GM21360 (cell line): ENCODE results near the gene CD247.

Experiments used
- ATAC-seq: cut with Tn5 transposase; IDR thresholded peaks from one replicate; pipeline ENCODE4 v1.9.1; 2021; ENCODE audit warnings: mild to moderate bottlenecking, moderate library complexity; ENCODE audit not compliant: unreplicated experiment

CD247 gene

DNA sequence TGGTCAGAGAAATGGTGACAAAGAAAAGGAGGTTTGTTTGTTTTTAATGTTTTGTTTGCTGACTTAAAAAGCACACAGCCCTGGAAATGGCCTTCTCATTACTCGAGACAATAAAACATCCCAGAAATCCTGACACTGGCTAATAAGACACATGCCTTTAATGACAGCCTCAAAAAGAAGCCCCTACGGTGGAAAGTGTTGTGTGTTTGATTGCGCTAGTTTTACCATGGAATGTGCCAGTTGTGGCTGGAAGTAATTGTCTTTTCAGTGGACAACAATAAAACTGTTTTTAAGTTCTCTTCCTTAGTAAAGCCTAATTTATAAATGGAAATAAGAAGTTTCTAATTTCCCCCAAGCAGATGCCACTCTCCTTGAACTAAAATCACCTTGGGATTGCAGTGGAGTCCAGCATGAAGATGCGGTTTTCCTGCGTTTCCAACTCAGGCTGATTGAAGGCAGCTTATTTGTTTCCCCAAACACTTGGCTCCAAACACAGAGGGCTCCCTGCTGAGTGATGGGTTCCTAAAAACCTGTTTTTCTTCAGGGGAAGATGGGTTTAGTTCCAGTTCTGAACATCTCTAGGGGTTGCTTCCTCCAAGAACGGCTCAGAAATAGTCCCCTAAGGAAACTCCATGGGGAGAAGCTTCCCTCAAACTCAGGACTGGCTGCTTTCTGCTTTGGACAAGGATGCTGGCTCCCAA, 54.3 kb downstream of the CD247 start:
- ATAC-seq, result no peak

DNA sequence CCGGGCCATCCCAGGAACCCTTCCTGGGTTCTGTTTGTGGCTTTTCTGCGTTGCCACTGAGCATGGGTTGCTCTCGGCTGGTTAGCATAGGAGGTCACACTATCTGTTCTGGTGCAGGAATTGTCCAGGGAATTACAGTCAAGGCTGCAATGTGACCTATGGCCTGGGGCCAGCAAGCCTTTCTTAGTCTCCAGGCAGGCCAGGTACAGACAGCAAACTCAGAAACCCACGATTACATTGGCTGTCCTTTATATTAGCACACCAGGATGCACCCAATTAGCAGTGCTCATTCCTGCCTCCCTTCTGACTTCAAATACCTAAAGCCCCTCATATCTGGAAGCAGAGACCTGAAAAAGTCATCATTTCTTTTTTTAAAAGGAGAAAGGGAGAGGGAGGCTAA, 55.2 kb downstream of the CD247 start:
- ATAC-seq, result no peak

DNA sequence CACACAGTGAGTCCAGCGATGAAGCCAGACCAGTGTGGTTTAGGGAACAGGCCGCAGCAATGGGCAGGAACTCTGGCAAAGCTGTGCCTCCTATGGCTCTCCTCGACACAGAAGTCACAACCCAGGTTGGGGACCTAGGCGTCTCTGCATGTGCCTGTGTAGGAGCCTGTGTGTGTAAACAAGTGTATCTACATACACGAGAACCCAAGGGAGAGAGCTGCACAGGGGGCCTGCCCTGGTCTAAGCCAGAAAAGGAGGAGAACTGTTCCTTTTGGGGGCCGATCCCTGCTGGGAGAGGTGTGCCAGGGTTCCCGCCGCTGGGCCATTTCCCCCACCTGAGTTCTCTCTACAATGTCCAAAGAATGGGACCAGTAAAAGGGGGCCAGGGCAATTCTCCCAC, 56.0 kb downstream of the CD247 start:
- no peak for ATAC-seq

DNA sequence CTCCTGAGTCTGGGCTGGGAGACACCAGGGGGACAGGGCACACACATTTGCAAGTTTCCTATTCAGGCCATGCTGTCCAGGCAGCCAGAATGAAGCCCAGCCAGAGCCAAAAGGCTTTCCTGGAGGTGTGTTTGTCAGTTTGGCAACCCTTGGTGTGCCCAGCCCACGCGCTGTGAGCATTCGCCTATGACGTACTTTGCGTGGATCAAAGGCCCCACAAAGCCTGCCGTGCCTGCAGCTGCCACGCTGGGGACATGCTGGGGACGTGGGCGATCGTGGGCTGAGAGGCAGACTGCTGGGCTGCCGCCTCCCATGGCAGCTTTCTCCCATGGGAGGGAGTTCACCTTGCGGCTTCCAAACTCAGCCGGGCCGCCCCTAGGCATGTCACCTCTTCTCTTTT, 57.5 kb downstream of the CD247 start:
- ATAC-seq, result no peak

DNA sequence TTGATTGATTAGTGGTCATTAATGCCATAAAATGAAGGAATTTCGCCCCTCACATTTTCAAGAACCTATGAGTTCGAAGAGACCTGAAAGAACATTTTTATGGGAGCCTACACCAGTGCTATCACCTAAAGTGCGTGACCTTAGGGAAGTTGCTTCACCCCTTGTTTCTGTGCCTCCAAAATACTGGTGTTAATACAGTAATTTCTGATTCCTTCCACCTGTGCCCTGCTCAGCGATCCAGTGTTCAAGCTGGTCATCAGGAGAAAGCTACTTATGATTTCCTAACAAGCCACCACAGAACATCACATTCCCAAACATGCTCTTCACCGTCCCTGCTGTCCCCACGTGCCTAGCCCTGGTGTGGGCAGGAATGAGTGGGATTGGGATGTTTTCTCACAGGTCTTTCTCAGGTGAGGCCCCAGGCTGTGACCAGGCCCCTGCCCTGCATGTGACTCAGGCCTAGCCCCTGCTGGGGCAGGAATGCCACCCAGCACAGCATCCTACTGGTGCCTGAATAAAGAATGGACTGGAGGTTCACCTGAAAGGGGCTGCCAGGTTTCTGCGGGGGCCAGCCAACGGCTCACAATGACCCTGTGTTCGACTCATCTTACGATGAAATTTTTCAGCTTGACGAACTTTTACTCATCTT, 60.3 kb downstream of the CD247 start:
- no peak for ATAC-seq

DNA sequence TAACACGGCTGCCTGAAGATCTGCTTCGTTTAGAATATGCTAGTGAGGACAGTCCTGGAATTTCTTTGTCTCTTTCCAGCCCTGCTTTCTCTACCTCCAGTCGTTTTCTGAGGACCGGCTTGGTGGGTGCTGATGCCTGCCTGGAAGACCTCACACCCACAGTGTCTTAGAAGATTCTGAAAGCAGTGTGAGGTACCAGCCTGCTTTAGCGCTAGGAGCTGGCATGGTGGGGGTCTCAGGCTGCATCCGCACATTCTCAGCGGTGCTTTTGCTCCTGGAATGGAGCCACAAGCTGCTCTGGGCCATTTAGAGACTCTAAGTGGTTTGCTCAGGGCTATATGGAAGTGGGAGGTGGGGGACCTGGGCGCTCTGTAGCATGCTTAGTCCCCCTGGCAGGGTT, 61.4 kb downstream of the CD247 start:
- no peak for ATAC-seq

DNA sequence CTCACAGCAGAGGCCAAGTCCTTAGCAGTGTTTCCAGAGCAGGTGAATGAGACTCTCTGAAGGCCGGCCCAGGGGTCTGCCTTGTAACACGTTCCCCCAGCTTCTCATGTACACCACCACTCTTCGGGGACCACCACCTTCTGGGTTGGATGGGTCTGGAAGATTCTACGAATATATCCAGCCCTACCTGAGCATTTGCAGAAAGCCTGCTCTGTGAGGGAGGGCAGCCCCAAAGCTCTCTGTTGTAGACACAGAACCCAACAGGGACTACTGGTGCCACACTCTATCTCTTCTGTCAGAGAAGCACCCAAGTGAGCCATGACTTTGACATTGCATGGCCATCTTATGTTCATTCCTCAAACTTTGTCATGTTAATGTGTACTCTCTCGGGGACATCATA, 61.8 kb downstream of the CD247 start:
- no peak for ATAC-seq

DNA sequence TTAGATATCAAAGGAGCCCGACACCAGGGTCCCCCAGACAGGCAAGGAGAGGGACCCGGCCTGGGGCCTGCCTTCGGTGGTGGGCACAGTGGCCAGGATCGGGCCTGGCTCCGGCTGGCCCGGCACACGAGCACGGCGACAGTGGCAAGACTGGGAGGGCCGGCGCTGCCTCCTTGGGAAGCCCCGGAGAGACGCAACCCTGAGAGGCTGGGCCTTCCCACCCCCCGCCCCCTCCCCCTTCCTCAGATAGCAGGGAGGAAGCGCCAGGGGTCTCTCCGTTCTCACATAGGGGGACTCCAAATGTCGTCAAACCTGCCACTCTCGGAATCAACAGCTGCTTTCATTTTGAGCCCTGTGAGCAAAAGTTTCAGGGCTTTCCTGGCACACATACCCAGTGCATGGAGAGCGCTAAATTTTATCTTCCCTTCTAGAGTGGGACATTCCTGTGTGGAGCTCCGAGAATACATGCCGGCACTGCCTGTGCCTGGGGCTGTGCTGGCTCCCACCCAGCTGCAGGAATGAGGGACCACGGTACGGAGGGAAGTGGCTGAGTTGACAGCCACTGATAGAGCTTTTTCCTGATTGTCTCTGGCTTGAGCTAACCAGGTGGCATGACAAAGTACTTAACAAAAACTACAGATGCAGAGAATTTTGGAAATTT, 62.4 kb downstream of the CD247 start:
- peak; percentile 34 for ATAC-seq

DNA sequence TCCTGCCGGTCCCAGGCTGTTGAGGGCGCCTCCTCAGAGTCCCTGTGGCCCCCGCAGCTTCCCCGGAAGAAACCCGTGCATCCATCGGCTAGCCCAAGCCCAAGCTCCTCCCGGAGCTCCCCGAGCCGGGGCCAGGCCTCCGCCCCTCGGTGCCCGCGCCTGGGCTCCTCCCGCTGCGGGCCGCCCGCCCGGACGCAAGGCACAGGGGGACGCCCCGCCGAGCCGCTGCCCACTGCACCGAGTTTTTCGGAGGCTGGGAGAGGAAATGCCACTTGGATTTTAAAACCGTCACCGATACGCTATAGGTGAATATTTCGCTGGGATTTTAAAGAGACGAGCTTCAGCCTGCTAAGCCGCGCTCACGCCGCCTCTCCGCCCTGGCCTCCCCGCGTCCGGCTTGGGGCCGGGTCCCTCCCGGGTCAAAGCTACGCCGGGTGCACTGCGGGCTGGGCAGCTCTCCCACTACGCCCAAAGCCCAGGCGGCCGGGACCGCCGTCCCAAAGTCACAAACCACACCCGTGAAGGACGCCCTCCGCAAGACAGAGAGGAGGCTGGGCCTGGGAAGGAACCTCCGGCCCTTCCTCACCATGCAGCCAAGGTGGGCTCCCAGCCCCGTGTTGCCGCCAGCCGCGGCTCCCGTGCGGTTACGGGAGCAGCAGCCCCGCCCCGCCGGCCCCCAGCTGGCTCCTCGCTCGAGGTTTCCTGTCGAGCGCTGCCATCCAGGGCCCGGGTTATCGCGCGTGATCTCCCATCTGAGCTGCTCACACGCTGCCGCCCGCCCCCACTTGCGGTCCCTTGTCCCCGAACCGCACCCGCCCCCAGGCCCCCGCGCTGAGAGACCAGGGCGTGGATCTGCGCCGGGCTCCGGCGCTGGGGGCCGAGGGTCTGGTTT, 63.2 kb downstream of the CD247 start:
- peak; percentile 57 for ATAC-seq

DNA sequence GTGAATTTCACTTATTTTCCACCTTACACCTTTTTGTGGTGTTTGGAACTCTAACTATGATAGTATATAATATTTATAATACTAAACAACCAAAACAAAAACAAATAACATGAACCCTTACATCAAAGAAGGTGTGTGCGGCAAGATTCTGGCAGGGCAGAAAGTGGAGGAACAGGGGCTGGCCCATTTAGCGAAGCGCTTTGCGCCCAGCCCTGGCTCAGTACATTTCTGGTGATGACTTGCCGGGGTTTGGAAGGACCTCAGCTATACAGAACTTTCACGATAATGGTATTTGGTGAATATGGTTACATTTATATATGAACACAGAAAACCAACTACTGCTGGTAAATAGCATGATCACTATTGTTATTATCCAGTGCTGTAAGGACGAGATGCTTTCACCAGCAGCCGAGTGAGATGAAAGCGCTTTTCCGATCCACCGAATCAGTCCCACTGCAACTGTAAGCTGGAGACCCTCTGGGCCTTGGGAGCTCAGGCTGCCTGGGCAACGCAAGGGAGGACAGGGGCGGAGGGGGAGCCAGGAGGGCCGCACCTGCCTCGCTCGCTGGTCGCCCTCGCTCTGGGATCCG, 63.9 kb downstream of the CD247 start:
- ATAC-seq, result no peak

DNA sequence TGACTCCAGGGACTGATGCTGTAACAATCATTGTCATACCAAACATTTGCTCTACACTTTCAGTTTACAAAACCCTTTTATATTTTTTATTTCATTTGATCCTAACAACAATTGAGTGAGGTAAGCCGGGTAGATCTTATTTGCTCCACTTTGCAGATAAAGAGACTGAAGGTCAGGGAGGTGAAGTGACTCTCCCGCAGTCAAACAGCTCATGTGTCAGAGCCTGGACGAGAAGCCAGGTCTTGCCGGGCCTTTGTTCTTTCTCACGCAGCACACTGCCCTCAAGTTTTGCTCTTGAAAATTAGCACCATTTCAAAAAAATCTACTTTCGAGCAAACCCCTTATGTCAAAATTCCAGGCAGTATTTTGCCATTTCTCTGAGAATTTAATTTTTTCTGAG, 65.2 kb downstream of the CD247 start:
- no peak for ATAC-seq

DNA sequence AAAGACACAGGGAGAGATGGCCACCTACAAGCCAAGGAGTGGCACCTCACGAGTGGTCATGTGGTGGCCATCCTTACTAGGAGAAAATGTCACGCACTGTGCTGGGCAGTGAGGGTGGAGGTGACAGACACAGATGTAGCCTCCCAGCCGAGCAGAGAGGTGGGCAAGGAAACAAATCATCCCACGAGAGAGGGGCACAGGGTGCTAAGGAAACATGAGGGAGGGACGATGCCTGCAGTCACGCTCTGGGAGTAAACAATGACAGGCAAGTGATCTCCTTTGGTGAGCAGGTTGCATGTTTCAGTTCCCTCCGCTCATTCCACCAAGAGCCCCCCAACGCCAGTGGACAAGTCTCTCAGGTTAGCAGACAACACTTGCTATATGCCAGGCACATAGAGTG, 65.8 kb downstream of the CD247 start:
- ATAC-seq, result no peak

DNA sequence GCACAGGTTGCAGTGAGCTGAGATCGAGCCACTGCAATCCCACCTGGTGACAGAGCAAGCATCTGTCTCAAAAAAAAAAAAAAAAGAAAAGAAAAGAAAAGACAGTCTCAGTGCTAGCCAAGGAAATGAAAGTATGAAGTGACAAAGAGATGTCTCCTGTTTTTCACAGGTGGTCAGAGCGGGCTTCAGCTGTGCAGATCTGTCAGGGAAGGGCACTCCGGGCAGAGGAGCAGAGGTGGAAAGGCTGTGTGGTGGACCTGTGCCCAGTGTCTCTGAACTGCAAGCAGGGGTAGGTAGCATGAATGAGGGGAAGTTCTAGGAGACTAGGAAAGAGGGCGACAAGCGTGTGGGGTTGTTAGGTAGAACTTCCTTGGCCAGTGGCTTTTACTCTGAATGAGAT, 67.5 kb downstream of the CD247 start:
- ATAC-seq, result no peak

DNA sequence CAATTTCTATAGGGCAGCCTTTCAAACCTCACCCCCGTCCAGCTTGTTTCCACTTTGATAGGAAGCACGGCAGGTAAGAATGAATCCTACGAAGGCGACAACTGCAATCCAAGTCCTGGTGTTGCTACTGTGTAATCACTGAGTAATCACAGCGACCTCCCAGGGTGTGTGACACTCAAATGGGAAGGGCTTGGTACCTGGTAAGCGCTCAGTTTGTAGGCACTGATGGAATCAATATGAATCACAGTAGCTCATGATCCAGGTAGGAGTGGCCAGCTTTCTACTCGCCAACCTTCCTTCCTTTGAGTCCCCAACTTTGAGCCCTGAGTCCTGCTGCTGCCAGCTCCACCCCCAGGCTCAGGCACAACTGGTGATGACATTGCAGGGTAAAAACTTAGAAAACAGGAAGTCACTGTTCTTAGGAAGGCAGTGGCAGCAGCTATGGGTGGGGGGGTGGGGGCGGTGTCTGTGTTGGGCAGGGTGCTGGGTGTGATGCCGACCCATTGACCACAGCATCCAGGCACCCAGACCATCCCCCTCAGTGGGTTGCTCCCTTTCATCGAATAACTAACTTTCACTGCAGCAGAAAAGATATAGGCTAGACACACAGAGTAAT, 70.7 kb downstream of the CD247 start:
- ATAC-seq, result peak; percentile 54

DNA sequence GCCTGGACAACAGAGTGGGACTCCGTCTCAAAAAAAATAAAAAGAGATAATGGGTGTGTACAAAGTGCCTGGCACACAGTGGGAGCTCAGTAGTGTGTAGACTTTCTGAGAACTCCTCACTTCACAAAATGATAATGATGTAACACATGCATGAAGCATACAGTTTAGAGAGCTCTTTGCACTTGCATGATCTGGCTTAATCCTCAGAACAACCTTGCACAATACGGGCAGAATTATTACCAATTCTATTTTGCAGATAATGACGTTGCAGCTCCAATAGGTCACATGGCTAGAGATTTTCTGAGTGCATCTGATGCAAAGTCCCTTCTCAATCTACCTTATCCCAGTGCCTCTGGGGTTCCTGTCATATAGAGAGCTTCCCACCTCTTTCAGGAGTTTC, 71.4 kb downstream of the CD247 start:
- ATAC-seq, result no peak

DNA sequence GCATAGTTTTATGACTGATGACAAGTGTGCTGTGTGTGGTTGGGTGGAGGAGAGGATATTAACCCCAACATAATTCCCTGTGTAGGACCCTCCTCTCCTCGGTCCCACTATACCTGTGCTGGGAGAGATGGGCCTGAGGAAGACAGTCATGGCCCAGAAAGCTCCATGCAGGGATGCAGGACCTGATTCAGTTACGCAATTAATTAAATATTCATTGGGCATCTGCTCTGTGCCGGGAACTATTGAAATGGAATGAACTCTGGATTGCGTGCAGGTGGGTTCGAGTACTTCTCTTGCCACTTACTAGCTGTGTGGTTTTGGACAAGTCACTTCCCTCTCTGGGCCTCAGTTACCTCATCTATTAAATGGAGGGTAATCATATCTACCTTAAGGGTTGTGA, 74.6 kb downstream of the CD247 start:
- no peak for ATAC-seq

DNA sequence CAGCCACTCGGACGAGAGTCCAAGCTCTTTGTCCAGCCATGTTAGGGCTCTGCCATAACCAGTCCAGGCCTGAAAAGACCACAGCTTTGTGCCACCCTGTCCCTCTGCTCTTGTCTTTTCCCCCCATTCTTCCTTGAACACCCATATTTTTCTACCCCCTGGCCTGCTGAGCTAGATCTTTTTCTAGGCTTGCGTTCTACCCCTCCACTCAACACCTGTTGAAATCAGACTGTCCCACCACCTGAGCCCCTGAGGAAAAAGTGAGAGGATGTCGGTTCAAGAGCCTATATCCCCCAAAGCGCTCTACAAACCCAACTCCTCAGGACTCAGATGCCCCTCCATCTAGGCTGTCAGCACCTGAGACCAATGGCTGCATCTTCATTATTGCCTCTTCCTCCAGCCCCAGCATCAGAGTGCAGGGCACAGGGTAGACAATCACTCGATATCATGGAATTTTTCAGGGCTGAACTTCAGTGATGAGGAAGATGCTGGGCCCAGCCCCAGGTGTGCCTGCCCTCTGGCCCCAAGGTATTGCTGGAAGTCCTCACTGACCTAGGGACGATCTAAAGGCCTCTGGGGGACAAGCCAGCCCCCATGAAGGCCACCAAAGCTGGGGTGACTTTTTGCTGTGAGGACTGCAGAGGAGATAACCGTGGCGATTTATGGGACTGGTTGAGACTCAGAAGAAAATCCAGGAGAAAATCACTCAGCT, 75.3 kb downstream of the CD247 start:
- no peak for ATAC-seq

DNA sequence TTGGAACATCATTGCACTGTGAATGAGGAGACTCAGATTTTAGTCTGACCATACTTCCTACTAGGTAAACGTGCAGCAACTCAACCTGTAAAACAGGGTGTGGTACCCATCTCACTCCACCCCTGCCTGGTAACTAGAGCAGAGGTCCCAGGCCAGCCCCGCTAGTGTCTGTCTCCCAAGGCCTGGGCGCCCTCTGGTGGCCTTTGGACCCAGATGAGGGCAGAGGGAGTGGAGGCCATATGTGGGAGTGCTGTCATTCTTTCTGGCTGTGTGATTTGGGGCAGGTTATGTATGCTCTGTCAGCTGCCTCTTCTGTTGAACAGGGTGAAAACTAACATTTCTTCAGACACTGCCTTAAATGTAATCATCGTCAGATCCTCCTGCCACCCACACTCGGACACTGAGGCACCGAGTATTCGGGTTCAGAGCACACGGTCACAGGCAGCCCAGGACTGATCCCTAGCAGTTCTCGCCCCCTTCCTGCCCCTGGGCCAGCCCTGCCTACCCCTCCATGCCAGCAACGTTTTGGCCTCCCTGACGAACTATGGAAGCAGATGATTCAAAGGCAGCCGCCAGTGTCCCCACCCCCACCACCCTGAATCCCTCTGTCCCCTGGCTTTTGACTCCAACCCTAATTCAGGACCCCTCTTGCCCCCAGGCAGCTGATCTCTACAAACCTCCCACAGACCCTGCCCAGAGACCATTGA, 76.0 kb downstream of the CD247 start:
- peak; percentile 88 for ATAC-seq

DNA sequence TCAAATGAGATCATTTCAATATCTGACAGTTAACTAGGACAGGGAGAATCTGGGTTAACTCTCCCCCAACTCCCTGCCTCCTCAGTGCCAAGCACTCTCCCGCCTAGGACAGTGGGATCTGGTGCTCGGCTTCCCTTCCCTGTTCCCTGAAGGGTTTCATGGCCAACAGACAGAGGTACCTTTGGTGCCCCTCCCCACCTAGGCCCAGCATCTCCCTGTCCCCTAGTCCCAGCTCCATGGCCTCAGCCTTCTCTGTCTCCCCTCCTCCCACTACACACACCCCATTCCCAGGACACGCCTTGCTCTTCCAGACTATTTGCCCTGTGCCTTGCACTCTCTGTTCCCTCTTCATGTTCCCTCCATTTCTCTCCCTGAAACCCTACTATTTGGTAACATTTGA, 77.1 kb downstream of the CD247 start:
- no peak for ATAC-seq
